ENCODE results near the gene GORASP2.
"Not testable (repeated sequence)": the region's sequence is repeated elsewhere in the genome, so short reads cannot be mapped to it uniquely, and the experiment has no call there.

GORASP2 gene

GRCh38 chr2:170896622-170897021, 32.4 kb upstream of the GORASP2 start:
- DNase-seq (ENCODE audit: low read depth) = no peak
- no peak overlapping the region for H3K9ac ChIP-seq (ENCODE audit: low read length)
- no peaks in the 10 kb centered on the region for H3K36me3 ChIP-seq (ENCODE audit: control insufficient read depth, insufficient read depth, low read length, severe bottlenecking)

DNA sequence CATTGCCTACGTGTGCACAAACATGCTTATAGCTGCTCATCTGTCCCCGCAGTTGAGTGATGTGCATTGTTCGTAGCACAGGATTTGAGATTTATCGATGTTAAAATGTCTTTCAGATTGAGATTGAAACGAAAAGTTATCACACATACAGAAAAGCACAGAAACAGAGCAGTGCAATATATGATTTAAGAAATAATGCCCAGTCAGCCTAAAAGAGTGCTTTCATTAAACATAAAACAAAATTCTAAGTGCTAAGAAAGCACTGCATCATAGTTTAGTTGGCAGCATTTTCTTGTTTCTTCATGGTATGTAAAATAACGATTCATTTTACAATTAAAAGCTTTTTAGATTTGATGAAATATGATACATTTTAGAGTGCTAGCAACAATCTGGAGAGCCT, 31.9 kb upstream of the GORASP2 start:
- no peak for DNase-seq (ENCODE audit: low read depth)
- Histone ChIP-seq H3K36me3 (ENCODE audit: control insufficient read depth, insufficient read depth, low read length, severe bottlenecking) (no peaks in the 10 kb centered on the region), H3K9me3 (ENCODE audit: control insufficient read depth, low read length) (no peaks in the 10 kb centered on the region), H3K4me3 (ENCODE audit: low read length) (no peak overlapping the region), H3K9ac (ENCODE audit: low read length) (no peak overlapping the region), H3K4me1 (ENCODE audit: control insufficient read depth, insufficient read depth, low read length) (peaks cover 23% of the 10 kb centered on the region), H3K27me3 (replicated peaks; ENCODE audit: control insufficient read depth, insufficient read depth, low read length) (no peaks in the 10 kb centered on the region)

More at GRCh38 chr2:170896622-170897021, 32.4 kb upstream of the GORASP2 start:
- Histone ChIP-seq H3K9me3 (ENCODE audit: control insufficient read depth, low read length) (no peaks in the 10 kb centered on the region), H3K4me3 (ENCODE audit: low read length) (no peak overlapping the region), H3K27me3 (replicated peaks; ENCODE audit: control insufficient read depth, insufficient read depth, low read length) (no peaks in the 10 kb centered on the region), H3K4me1 (ENCODE audit: control insufficient read depth, insufficient read depth, low read length) (peaks cover 23% of the 10 kb centered on the region)

- no peak for DNase-seq (ENCODE audit: low read depth)
- H3K27me3 ChIP-seq (replicated peaks; ENCODE audit: control insufficient read depth, insufficient read depth, low read length) = no peaks in the 10 kb centered on the region
Observed at GRCh38 chr2:170905864-170906263, 23.2 kb upstream of the GORASP2 start.

DNA sequence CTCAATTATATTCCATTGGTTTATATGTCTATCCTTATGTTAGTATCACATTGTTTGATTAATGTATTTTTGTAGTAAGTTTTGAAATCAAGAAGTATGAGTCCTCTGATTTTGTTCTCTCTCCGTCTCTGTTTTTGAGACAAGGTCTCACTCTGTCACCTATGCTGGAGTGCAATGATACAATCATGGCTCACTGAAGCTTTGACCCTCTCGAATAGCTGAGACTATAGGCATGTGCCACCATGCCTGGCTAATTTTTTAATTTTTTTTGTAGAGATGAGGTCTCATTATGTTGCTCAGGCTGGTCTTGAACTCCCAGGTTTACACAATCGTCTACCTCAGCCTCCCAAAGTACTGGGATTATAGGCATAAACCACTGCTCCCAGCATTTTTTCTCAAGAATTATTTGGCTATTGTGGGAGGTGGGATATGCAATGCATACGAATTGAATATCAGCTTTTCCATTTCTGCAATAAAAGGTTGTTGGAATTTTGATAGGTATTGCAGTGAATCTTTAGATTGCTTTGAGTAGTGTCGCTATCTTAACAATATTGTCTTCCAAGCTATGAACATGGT, 17.7 kb upstream of the GORASP2 start:
- H3K4me3 ChIP-seq (ENCODE audit: low read length) = no peak overlapping the region
- no peaks in the 10 kb centered on the region for H3K36me3 ChIP-seq (ENCODE audit: control insufficient read depth, insufficient read depth, low read length, severe bottlenecking)
- H3K27me3 ChIP-seq (replicated peaks; ENCODE audit: control insufficient read depth, insufficient read depth, low read length) = no peaks in the 10 kb centered on the region
- no peak for DNase-seq (ENCODE audit: low read depth)
- no peak overlapping the region for H3K9ac ChIP-seq (ENCODE audit: low read length)
- peaks cover 69% of the 10 kb centered on the region for H3K9me3 ChIP-seq (ENCODE audit: control insufficient read depth, low read length)
- H3K4me1 ChIP-seq (ENCODE audit: control insufficient read depth, insufficient read depth, low read length) = no peaks in the 10 kb centered on the region

More at GRCh38 chr2:170905864-170906263, 23.2 kb upstream of the GORASP2 start:
- H3K36me3 ChIP-seq (ENCODE audit: control insufficient read depth, insufficient read depth, low read length, severe bottlenecking) = no peaks in the 10 kb centered on the region
- H3K4me1 ChIP-seq (ENCODE audit: control insufficient read depth, insufficient read depth, low read length) = no peaks in the 10 kb centered on the region
- H3K9ac ChIP-seq (ENCODE audit: low read length) = no peak overlapping the region
- H3K9me3 ChIP-seq (ENCODE audit: control insufficient read depth, low read length) = peaks cover 46% of the 10 kb centered on the region
- H3K4me3 ChIP-seq (ENCODE audit: low read length) = no peak overlapping the region

GRCh38 chr2:170914994-170915666, 13.9 kb upstream of the GORASP2 start:
- H3K27me3 ChIP-seq (replicated peaks; ENCODE audit: control insufficient read depth, insufficient read depth, low read length); H3K36me3 ChIP-seq (ENCODE audit: control insufficient read depth, insufficient read depth, low read length, severe bottlenecking); DNase-seq (ENCODE audit: low read depth); H3K4me3 ChIP-seq (ENCODE audit: low read length); H3K9ac ChIP-seq (ENCODE audit: low read length); H3K4me1 ChIP-seq (ENCODE audit: control insufficient read depth, insufficient read depth, low read length): not testable (repeated sequence)
- peaks cover 66% of the 10 kb centered on the region for H3K9me3 ChIP-seq (ENCODE audit: control insufficient read depth, low read length)

GRCh38 chr2:170917219-170917913, 11.7 kb upstream of the GORASP2 start:
- no peak overlapping the region for H3K9ac ChIP-seq (ENCODE audit: low read length)
- no peak for DNase-seq (ENCODE audit: low read depth)
- H3K27me3 ChIP-seq (replicated peaks; ENCODE audit: control insufficient read depth, insufficient read depth, low read length) = no peaks in the 10 kb centered on the region
- no peaks in the 10 kb centered on the region for H3K4me1 ChIP-seq (ENCODE audit: control insufficient read depth, insufficient read depth, low read length)
- no peaks in the 10 kb centered on the region for H3K36me3 ChIP-seq (ENCODE audit: control insufficient read depth, insufficient read depth, low read length, severe bottlenecking)
- no peak overlapping the region for H3K4me3 ChIP-seq (ENCODE audit: low read length)
- peaks cover 44% of the 10 kb centered on the region for H3K9me3 ChIP-seq (ENCODE audit: control insufficient read depth, low read length)

DNA sequence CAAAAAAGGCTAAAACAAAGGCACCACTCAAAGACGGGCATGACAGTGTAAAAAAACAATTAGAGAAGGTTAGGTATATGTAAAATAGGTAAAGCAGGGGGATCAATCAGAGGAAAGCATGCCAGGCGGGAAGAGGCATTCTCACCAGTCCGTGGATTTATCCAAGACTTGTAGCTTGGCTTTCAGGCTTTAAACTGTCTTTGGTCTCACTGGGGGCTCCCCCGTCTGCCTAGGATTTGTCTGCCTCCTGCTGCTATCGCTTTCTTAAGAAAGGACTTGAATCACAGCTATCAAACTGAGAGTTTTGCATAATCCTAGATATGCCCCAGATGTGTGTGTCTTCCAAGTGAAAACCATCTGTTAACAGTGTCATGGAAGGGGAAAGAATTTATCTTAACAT, 11.1 kb upstream of the GORASP2 start:
- peak; percentile 39 for DNase-seq (ENCODE audit: low read depth)
- H3K4me3 ChIP-seq (ENCODE audit: low read length) = no peak overlapping the region

DNA sequence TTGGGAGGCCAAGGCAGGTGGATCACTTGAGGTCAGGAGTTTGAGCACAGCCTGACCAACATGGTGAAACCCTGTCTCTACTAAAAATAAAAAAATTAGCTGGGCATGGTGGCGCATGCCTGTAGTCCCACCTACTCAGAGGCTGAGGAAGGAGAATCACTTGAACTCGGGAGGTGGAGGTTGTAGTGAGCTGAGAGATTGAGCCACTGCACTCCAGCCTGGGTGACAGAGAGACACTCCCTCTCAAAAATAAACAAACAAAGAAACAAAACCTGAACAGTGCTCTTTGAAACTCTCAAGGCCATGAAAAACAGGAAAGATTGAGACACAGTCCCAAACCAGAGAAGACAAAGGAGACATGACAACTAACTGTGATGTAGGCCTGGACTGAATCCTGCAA, 7.2 kb upstream of the GORASP2 start:
- DNase-seq (ENCODE audit: low read depth) = not testable (repeated sequence)

More for the DNA sequence above, 11.1 kb upstream of the GORASP2 start:
- Histone ChIP-seq H3K9ac (ENCODE audit: low read length) (no peak overlapping the region), H3K4me1 (ENCODE audit: control insufficient read depth, insufficient read depth, low read length) (no peaks in the 10 kb centered on the region), H3K27me3 (replicated peaks; ENCODE audit: control insufficient read depth, insufficient read depth, low read length) (no peaks in the 10 kb centered on the region), H3K9me3 (ENCODE audit: control insufficient read depth, low read length) (peaks cover 39% of the 10 kb centered on the region), H3K36me3 (ENCODE audit: control insufficient read depth, insufficient read depth, low read length, severe bottlenecking) (no peaks in the 10 kb centered on the region)

DNA sequence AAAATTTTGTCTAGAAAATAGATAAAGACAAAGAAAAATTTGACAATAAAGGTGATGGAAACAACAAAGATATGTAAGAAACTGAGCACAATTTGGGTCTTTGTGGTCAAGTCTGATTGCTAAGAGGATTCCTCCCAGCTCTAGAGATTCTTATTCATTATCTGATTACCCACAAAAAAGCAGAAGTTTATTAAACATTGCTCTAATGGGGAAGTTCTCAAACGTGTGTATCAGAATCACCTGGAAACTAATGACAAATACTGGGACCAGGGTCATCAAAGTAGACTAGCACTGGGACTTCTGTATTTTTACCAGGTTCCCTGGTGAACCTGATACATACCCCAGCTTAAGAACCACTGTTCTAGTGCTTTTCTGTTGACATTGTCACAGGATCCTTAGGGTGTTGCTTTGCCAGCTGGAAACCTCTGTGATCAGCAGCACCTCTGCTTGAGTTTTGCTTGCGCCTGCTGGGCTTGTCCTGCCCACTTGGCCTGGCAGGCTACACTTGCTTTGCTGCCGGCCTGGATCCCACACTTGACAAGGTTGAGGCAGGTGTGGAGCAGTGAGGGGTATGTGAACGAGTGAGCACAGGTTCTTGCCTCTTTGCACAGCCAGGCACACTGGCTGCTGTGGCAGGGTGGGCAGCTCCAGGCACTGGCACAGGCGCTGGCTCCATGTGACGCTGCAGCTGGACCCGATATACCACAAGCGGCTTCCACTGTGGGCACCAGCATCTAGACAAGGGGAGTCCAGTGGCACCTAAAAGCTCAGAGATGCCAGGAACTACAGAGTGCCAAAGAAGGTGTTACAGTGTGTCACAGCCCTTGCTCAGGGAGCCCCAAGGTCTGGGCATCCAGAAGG, 6.2 kb upstream of the GORASP2 start:
- H3K36me3 ChIP-seq (ENCODE audit: control insufficient read depth, insufficient read depth, low read length, severe bottlenecking) = no peaks in the 10 kb centered on the region
- DNase-seq (ENCODE audit: low read depth) = no peak
- H3K4me3 ChIP-seq (ENCODE audit: low read length) = no peak overlapping the region
- no peaks in the 10 kb centered on the region for H3K27me3 ChIP-seq (replicated peaks; ENCODE audit: control insufficient read depth, insufficient read depth, low read length)
- no peak overlapping the region for H3K9ac ChIP-seq (ENCODE audit: low read length)
- H3K4me1 ChIP-seq (ENCODE audit: control insufficient read depth, insufficient read depth, low read length) = peaks cover under 1% of the 10 kb centered on the region
- H3K9me3 ChIP-seq (ENCODE audit: control insufficient read depth, low read length) = peaks cover 10% of the 10 kb centered on the region

More for the DNA sequence above, 7.2 kb upstream of the GORASP2 start:
- not testable (repeated sequence) for H3K4me3 ChIP-seq (ENCODE audit: low read length); H3K9ac ChIP-seq (ENCODE audit: low read length); H3K36me3 ChIP-seq (ENCODE audit: control insufficient read depth, insufficient read depth, low read length, severe bottlenecking); H3K27me3 ChIP-seq (replicated peaks; ENCODE audit: control insufficient read depth, insufficient read depth, low read length); H3K4me1 ChIP-seq (ENCODE audit: control insufficient read depth, insufficient read depth, low read length)
- peaks cover 19% of the 10 kb centered on the region for H3K9me3 ChIP-seq (ENCODE audit: control insufficient read depth, low read length)

DNA sequence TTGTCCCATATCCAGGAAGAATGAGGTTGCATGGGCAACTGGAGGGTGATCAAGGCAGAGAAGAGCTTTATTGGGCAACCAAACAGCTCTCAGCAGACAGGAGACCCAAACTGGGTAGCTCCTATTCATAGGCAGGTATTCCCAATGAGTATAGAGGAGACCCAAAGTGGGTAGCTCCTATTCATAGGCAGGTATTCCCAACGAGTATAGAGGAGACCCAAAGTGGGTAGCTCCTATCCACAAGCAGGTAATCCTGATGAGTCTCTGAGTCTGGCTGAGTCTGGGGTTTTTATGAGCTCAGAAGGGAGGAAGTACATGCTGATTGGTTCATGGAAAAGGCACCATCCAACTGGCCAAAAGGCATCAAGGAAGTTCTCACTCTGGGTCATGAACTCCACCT, 5.3 kb upstream of the GORASP2 start:
- Histone ChIP-seq H3K4me1 (ENCODE audit: control insufficient read depth, insufficient read depth, low read length) (peaks cover 7% of the 10 kb centered on the region), H3K36me3 (ENCODE audit: control insufficient read depth, insufficient read depth, low read length, severe bottlenecking) (no peaks in the 10 kb centered on the region), H3K27me3 (replicated peaks; ENCODE audit: control insufficient read depth, insufficient read depth, low read length) (no peaks in the 10 kb centered on the region), H3K9ac (ENCODE audit: low read length) (no peak overlapping the region), H3K9me3 (ENCODE audit: control insufficient read depth, low read length) (peaks cover 1% of the 10 kb centered on the region), H3K4me3 (ENCODE audit: low read length) (no peak overlapping the region)
- DNase-seq (ENCODE audit: low read depth) = no peak

- DNase-seq (ENCODE audit: low read depth) = no peak
- no peaks in the 10 kb centered on the region for H3K9me3 ChIP-seq (ENCODE audit: control insufficient read depth, low read length)
- no peaks in the 10 kb centered on the region for H3K27me3 ChIP-seq (replicated peaks; ENCODE audit: control insufficient read depth, insufficient read depth, low read length)
Observed at GRCh38 chr2:170924969-170925368, 4.1 kb upstream of the GORASP2 start.

More at GRCh38 chr2:170924969-170925368, 4.1 kb upstream of the GORASP2 start:
- Histone ChIP-seq H3K4me1 (ENCODE audit: control insufficient read depth, insufficient read depth, low read length) (peaks cover 7% of the 10 kb centered on the region), H3K9ac (ENCODE audit: low read length) (no peak overlapping the region), H3K4me3 (ENCODE audit: low read length) (no peak overlapping the region), H3K36me3 (ENCODE audit: control insufficient read depth, insufficient read depth, low read length, severe bottlenecking) (no peaks in the 10 kb centered on the region)

Data from adipocyte (in vitro differentiated cells).